Endothelial cell of umbilical vein (primary cell): ENCODE results near the gene COMMD7.

Experiments
- POLR2A ChIP-seq: IDR thresholded peaks from 2 replicates; pipeline ENCODE4 v1.6.1; 2012; ENCODE audit warnings: low read depth, mild to moderate bottlenecking, control low read depth, low read length
- TF ChIP-seq, protein P1 (sequence below), 2 donors: IDR thresholded peaks; 1 replicate in 1 of 2; 2 replicates in 1 of 2; pipeline ENCODE4 v1.5.1; 2011; ENCODE audit warnings: low read length in 2 of 2, mild to moderate bottlenecking in 2 of 2, moderate library complexity in 2 of 2, control low read depth in 1 of 2, inconsistent platforms in 1 of 2, low read depth in 1 of 2; ENCODE audit not compliant: insufficient read depth in 1 of 2; ENCODE audit errors: extremely low read depth in 1 of 2

DNA sequence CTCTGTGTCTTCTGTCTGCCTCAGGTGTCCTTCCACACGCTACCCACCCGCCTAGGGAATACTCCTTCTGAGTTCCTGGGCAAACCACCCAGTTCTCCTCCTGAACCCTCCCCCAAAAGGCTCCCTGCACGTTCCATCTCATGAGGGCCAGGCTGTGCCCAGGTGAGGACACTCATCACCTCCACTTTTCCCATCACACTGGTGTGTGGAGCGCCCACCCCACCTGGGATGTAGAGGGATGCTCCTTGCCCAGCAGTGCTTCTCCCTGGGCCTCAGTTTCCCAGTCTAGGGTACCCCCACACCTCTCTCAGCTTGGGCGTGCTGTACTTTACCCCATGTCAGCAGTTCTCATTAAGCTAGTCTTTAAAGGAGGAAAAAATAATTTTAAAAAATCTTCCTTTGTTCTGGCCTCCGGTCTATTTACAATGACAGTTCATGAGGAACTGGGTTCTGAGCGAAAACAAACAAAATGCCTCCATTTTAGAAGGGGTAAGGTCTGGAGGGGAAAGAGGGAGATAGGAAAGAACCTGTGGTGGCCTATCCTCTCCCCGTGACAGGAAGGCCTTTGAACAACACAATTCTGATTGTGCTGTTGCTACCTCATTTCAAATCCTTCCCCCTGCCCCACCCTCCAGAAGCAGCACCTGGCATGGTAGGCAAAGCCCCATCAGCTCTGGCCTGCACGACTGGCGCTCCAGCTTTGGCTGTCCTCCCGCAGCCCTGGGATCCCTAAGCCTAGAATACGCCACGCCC lies 67.9 kb downstream of the COMMD7 start:
- TF ChIP-seq, protein P1, sequence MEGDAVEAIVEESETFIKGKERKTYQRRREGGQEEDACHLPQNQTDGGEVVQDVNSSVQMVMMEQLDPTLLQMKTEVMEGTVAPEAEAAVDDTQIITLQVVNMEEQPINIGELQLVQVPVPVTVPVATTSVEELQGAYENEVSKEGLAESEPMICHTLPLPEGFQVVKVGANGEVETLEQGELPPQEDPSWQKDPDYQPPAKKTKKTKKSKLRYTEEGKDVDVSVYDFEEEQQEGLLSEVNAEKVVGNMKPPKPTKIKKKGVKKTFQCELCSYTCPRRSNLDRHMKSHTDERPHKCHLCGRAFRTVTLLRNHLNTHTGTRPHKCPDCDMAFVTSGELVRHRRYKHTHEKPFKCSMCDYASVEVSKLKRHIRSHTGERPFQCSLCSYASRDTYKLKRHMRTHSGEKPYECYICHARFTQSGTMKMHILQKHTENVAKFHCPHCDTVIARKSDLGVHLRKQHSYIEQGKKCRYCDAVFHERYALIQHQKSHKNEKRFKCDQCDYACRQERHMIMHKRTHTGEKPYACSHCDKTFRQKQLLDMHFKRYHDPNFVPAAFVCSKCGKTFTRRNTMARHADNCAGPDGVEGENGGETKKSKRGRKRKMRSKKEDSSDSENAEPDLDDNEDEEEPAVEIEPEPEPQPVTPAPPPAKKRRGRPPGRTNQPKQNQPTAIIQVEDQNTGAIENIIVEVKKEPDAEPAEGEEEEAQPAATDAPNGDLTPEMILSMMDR (IDR thresholded peaks at IDR 0.05; ENCODE audit: extremely low read depth in 1 of 2, insufficient read depth in 1 of 2, low read depth in 1 of 2, low read length in 2 of 2), result no peak
- no peak for TF ChIP-seq POLR2A
